Gastrocnemius medialis (tissue), 4 donors: ENCODE results near the gene PRKCE. TPM values are rescaled to one million over a fixed set of nuclear protein-coding genes. Genes with fewer than 3 reads are reported as not detected.

Experiments used
- ATAC-seq, 2 donors: fragments of 150-250 bp; one replicate each; pipeline ENCODE4 v1.9.1; 2016
- DNase-seq, 2 donors: peaks; one replicate each; pipeline ENCODE4 v3.0.0-alpha.2; 2019
- H3K27ac ChIP-seq, 4 donors: fragments of 200-600 bp; sonication (generic); 1 replicate in 1 of 4; 2 replicates in 3 of 4; pipeline ENCODE4 v1.5.1; 2016 to 2018; ENCODE audit warnings: mild to moderate bottlenecking in 2 of 4, moderate library complexity in 1 of 4
- H3K27me3 ChIP-seq, 3 donors: fragments of 200-600 bp; sonication (generic) in 2 of 3; 1 replicate in 1 of 3; 2 replicates in 2 of 3; pipeline versions ENCODE4 v1.5.1 to v1.6.0; 2016 to 2019; ENCODE audit warnings: mild to moderate bottlenecking in 1 of 3, moderate library complexity in 1 of 3
- H3K36me3 ChIP-seq, 2 donors: fragments of 200-600 bp; sonication (generic) in 1 of 2; one replicate each; pipeline ENCODE4 v1.5.1; 2017 to 2018
- H3K4me1 ChIP-seq, 2 donors: fragments of 200-600 bp; sonication (generic) in 1 of 2; one replicate each; pipeline ENCODE4 v1.5.1; 2016 to 2017; ENCODE audit warnings: mild to moderate bottlenecking in 2 of 2
- H3K4me3 ChIP-seq, 4 donors: fragments of 200-600 bp; sonication (generic) in 3 of 4; 1 replicate in 1 of 4; 2 replicates in 3 of 4; pipeline ENCODE4 v1.5.1; 2016 to 2019; ENCODE audit warnings: mild to moderate bottlenecking in 2 of 4
- H3K9me3 ChIP-seq, 3 donors: fragments of 200-600 bp; sonication (generic) in 2 of 3; 1 replicate in 1 of 3; 2 replicates in 2 of 3; pipeline ENCODE4 v1.5.1; 2016 to 2019
- POLR2A ChIP-seq, 2 donors: fragments of 450-650 bp; IDR thresholded peaks; one replicate each; pipeline ENCODE4 v1.6.1; 2017; ENCODE audit warnings: antibody characterized with exemption in 2 of 2, mild to moderate bottlenecking in 2 of 2, moderate library complexity in 2 of 2
- in situ Hi-C, 4 donors: fragments of 200-750 bp; cut with MboI; loops; one replicate each; pipeline versions ENCODE4 v1.15.0 to v1.8.0; 2017; ENCODE audit warnings: low sequenced_read_pairs in 4 of 4
- intact Hi-C: fragments of 100-400 bp; cut with DNase I; formaldehyde crosslinking; loops from one replicate; pipeline ENCODE4 v1.15.1; 2023; ENCODE audit warnings: low total_unique reads
- total RNA-seq, 4 donors: library from RNA; depleted of rRNA; stranded (reverse); fragments of >200 nt; gene quantifications; one replicate each; pipeline versions ENCODE4 v1.1.0 to v1.2.3, GENCODE V29; 2016
- TF ChIP-seq, protein P1 (sequence below), 5 experiments: fragments of 450-650 bp in 3 of 5; fragments of 200-600 bp in 2 of 5; sonication (generic) in 2 of 5; IDR thresholded peaks in 4 of 5; conservative IDR thresholded peaks in 1 of 5; 1 replicate in 4 of 5; 2 replicates in 1 of 5; pipeline ENCODE4 v1.5.1; 2016 to 2019; ENCODE audit warnings: antibody characterized with exemption in 5 of 5, mild to moderate bottlenecking in 3 of 5, moderate library complexity in 3 of 5

The PRKCE gene
- total RNA-seq, 4 donors from 2014 or later: 5.8 to 28.9 (median 11.8) TPM

GRCh38 chr2:45777996-45778719, 126.7 kb downstream of the PRKCE start:
- in situ Hi-C loops: loop anchor here (5.0 to 25.0 kb wide), 3 partner anchors 131 to 159 kb away; no protein-coding TSS in a partner anchor
- ATAC-seq (peak; percentile 4 to 37), DNase-seq (no peak)
- no peaks in the 10 kb centered on the region for H3K27me3 ChIP-seq
- no peak overlapping the region for H3K27ac ChIP-seq
- intact Hi-C loops: loop anchor here (1.0 kb wide), 2 partner anchors 135 to 158 kb away; no protein-coding TSS in a partner anchor
- TF ChIP-seq, protein P1, sequence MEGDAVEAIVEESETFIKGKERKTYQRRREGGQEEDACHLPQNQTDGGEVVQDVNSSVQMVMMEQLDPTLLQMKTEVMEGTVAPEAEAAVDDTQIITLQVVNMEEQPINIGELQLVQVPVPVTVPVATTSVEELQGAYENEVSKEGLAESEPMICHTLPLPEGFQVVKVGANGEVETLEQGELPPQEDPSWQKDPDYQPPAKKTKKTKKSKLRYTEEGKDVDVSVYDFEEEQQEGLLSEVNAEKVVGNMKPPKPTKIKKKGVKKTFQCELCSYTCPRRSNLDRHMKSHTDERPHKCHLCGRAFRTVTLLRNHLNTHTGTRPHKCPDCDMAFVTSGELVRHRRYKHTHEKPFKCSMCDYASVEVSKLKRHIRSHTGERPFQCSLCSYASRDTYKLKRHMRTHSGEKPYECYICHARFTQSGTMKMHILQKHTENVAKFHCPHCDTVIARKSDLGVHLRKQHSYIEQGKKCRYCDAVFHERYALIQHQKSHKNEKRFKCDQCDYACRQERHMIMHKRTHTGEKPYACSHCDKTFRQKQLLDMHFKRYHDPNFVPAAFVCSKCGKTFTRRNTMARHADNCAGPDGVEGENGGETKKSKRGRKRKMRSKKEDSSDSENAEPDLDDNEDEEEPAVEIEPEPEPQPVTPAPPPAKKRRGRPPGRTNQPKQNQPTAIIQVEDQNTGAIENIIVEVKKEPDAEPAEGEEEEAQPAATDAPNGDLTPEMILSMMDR (IDR thresholded peaks at IDR 0.05 in 4 of 5, conservative IDR thresholded peaks at IDR 0.05 in 1 of 5): no peak
- no peak for TF ChIP-seq POLR2A (IDR thresholded peaks at IDR 0.05)
- no peaks in the 10 kb centered on the region for H3K9me3 ChIP-seq
- no peak overlapping the region for H3K4me3 ChIP-seq
- H3K36me3 ChIP-seq: no peaks in the 10 kb centered on the region
- H3K4me1 ChIP-seq: peaks cover 7 to 10% of the 10 kb centered on the region in 2 donors

GRCh38 chr2:45778720-45779171, 127.3 kb downstream of the PRKCE start:
- H3K27me3 ChIP-seq: no peaks in the 10 kb centered on the region
- H3K4me1 ChIP-seq: peaks cover 10 to 13% of the 10 kb centered on the region in 2 donors
- H3K4me3 ChIP-seq: no peak overlapping the region
- H3K27ac ChIP-seq: no peak overlapping the region
- in situ Hi-C loops: loop anchor here (5.0 to 25.0 kb wide), 3 partner anchors 131 to 159 kb away; no protein-coding TSS in a partner anchor
- no peaks in the 10 kb centered on the region for H3K9me3 ChIP-seq
- intact Hi-C loops: loop anchor here (1.0 kb wide), 2 partner anchors 135 to 158 kb away; no protein-coding TSS in a partner anchor
- peak; percentile 40 to 60 for DNase-seq
- H3K36me3 ChIP-seq: no peaks in the 10 kb centered on the region
- TF ChIP-seq POLR2A (IDR thresholded peaks at IDR 0.05): no peak
- TF ChIP-seq, protein P1 (IDR thresholded peaks at IDR 0.05 in 4 of 5, conservative IDR thresholded peaks at IDR 0.05 in 1 of 5): peak; percentile 81 to 93 (median 85)
- peak; percentile 75 to 85 for ATAC-seq

DNA sequence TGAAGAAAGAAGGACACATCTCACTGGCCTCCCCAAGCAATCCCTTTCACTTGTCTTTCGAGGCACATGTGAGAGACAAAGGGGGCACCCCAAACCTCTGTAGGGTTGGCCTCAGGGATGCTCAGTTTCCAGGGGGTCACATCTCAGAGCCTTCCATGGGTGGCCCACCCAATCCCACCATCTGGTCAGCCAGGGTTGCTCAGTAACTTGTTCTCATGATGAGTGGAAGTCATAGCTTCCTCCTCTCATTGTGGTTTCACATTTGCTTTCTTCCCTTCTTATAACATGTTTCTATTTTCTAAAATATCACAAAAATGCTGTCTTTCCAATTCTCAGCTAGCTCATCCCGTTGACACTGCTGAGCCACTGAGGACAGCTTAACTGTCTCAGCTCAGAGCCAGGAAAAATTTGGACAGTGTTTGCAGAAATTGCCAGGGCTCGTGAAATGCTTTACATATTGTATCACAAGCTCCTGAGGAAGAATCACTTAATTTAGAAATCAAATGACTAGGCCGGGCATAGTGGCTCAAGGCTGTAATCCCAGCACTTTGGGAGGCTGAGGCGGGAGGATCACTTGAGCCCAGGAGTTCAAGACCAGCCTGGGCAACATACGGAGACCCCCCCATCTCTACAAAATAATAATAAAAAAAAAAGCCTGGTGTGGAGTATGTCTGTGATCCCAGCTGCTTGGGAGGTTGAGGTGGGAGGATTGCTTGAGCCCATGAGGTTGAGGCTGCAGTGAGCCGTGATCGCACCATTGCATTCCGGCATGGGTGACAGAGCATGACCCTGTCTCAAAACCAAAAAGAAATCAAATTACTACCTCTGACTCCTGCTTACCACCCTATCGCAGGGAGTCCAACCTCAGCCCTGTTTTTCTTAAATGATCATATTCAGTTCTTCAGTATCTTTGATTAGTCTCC, 129.3 kb downstream of the PRKCE start:
- in situ Hi-C loops (loop anchor here in 3 of 4 donors (10.0 to 25.0 kb wide), 2 partner anchors 154 to 156 kb away; no protein-coding TSS in a partner anchor), intact Hi-C loops (no loop called here)

DNA sequence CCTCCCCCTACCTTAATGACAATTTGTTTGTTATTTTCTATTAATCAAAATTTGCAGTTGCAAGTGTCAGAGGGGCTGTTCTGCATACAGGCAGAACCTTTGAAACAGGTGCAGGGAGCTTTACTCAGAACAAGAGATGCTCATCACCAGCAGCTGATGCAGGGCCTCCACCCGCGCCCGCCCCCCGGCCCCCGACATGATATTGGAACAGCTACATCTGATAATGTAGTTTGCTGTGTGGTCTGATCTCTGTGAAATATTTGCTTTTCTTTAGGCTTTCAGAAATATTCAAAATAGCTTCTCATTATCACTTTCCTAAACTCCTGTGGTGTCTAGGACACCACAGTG, 130.0 kb downstream of the PRKCE start:
- Histone ChIP-seq H3K36me3 (no peaks in the 10 kb centered on the region), H3K9me3 (no peaks in the 10 kb centered on the region), H3K4me1 (peaks cover 10 to 13% of the 10 kb centered on the region in 2 donors), H3K4me3 (no peak overlapping the region), H3K27me3 (no peaks in the 10 kb centered on the region), H3K27ac (no peak overlapping the region)
- DNase-seq: no peak
- in situ Hi-C loops (loop anchor here in 3 of 4 donors (10.0 to 25.0 kb wide), 2 partner anchors 153 to 156 kb away; no protein-coding TSS in a partner anchor), intact Hi-C loops (no loop called here)
- no peak for TF ChIP-seq POLR2A (IDR thresholded peaks at IDR 0.05)
- TF ChIP-seq, protein P1 (IDR thresholded peaks at IDR 0.05 in 4 of 5, conservative IDR thresholded peaks at IDR 0.05 in 1 of 5): no peak
- no peak for ATAC-seq

More for the DNA sequence above, 129.3 kb downstream of the PRKCE start:
- H3K9me3 ChIP-seq: no peaks in the 10 kb centered on the region
- no peak overlapping the region for H3K27ac ChIP-seq
- no peaks in the 10 kb centered on the region for H3K27me3 ChIP-seq
- no peak for TF ChIP-seq POLR2A (IDR thresholded peaks at IDR 0.05)
- TF ChIP-seq, protein P1 (IDR thresholded peaks at IDR 0.05 in 4 of 5, conservative IDR thresholded peaks at IDR 0.05 in 1 of 5): no peak
- no peak for ATAC-seq
- no peak overlapping the region for H3K4me3 ChIP-seq
- DNase-seq: no peak
- H3K4me1 ChIP-seq: peaks cover 10 to 13% of the 10 kb centered on the region in 2 donors
- H3K36me3 ChIP-seq: no peaks in the 10 kb centered on the region
